Activated T-cell treated with anti-CD3 and anti-CD28 coated beads, Interleukin-2, amount 50 U/mL, for 24 hours (primary cell): Measurements from ENCODE around the gene KCNH1.

ENCODE experiments used
- DNase-seq: peaks from one replicate; pipeline ENCODE4 v3.0.0-alpha.2; 2020
- H3K27ac Mint-ChIP-seq: 2 replicates; pipeline ENCODE4 v1.8.0; 2020; ENCODE audit warnings: mild to moderate bottlenecking, mixed read lengths
- H3K27me3 Mint-ChIP-seq: 2 replicates; pipeline ENCODE4 v1.8.0; 2020; ENCODE audit warnings: mixed read lengths
- H3K36me3 Mint-ChIP-seq: 2 replicates; pipeline ENCODE4 v1.8.0; 2020; ENCODE audit warnings: low read depth, mixed read lengths
- H3K4me1 Mint-ChIP-seq: 2 replicates; pipeline ENCODE4 v1.8.0; 2020; ENCODE audit warnings: low read depth, mixed read lengths
- H3K4me3 Mint-ChIP-seq: 2 replicates; pipeline ENCODE4 v1.8.0; 2020; ENCODE audit warnings: mild to moderate bottlenecking, moderate library complexity, mixed read lengths
- H3K9me3 Mint-ChIP-seq: 2 replicates; pipeline ENCODE4 v1.8.0; 2020; ENCODE audit warnings: mixed read lengths

KCNH1 gene

GRCh38 chr1:210700511-210700910, 433.4 kb downstream of the KCNH1 start:
- peaks cover 6% of the 10 kb centered on the region for H3K4me1 Mint-ChIP-seq
- no peaks in the 10 kb centered on the region for H3K27me3 Mint-ChIP-seq
- no peak overlapping the region for H3K27ac Mint-ChIP-seq
- no peaks in the 10 kb centered on the region for H3K9me3 Mint-ChIP-seq
- no peak for DNase-seq
- no peaks in the 10 kb centered on the region for H3K36me3 Mint-ChIP-seq
- no peak overlapping the region for H3K4me3 Mint-ChIP-seq

DNA sequence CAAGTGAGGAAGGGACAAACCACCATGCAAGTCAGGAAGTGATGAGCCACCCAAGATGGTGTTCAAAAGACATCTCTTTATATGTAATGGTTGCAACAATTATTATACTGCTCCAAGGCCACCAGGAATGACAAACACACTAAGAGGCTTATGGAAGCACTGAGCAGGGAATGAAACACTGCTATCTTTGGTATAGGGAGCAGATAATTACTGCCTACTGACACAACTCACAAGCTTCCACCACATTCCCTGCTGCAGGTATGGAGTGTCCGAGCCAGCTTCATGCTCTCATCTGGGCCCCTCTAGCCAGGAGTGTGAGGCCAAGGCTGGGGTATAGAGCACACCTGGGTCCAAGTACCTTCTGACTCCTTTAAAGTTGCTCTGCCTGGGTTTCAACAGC, 433.9 kb downstream of the KCNH1 start:
- H3K27ac Mint-ChIP-seq, result no peak overlapping the region
- H3K9me3 Mint-ChIP-seq, result no peaks in the 10 kb centered on the region
- H3K27me3 Mint-ChIP-seq, result no peaks in the 10 kb centered on the region
- no peaks in the 10 kb centered on the region for H3K36me3 Mint-ChIP-seq
- H3K4me3 Mint-ChIP-seq, result no peak overlapping the region
- no peak for DNase-seq
- H3K4me1 Mint-ChIP-seq, result peaks cover 6% of the 10 kb centered on the region

- no peaks in the 10 kb centered on the region for H3K27me3 Mint-ChIP-seq
- no peaks in the 10 kb centered on the region for H3K9me3 Mint-ChIP-seq
- peaks cover 6% of the 10 kb centered on the region for H3K4me1 Mint-ChIP-seq
- no peak for DNase-seq
- no peak overlapping the region for H3K4me3 Mint-ChIP-seq
- no peak overlapping the region for H3K27ac Mint-ChIP-seq
- H3K36me3 Mint-ChIP-seq, result no peaks in the 10 kb centered on the region
These were observed 435.3 kb downstream of the KCNH1 start for GRCh38 chr1:210698661-210699060.

DNA sequence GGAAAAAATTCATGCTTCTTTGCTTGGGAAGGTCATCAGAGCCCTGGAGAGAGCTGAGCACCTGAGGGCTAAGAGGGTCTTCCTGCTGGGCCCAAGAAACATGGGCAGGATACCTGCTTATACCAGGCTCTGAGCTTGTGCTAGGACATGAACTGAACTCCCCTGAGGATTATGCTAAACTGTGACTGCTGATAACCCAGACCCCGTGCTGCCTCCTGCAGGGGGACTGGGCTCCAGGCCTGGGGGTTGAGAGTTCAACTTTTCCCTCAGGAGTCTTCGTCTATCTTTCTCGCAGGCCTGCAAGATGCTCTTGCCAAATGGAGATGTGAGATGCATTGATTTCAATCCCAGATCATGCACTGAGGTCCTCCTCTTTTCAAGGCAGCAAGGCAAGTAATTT, 436.8 kb downstream of the KCNH1 start:
- DNase-seq, result no peak
- no peak overlapping the region for H3K27ac Mint-ChIP-seq
- no peaks in the 10 kb centered on the region for H3K36me3 Mint-ChIP-seq
- no peaks in the 10 kb centered on the region for H3K27me3 Mint-ChIP-seq
- no peak overlapping the region for H3K4me3 Mint-ChIP-seq
- H3K9me3 Mint-ChIP-seq, result no peaks in the 10 kb centered on the region
- H3K4me1 Mint-ChIP-seq, result peaks cover 19% of the 10 kb centered on the region

- Mint-ChIP-seq H3K27me3 (no peaks in the 10 kb centered on the region), H3K4me3 (no peak overlapping the region), H3K36me3 (no peaks in the 10 kb centered on the region), H3K4me1 (peaks cover 19% of the 10 kb centered on the region), H3K9me3 (no peaks in the 10 kb centered on the region), H3K27ac (no peak overlapping the region)
- DNase-seq, result no peak
These were observed 437.2 kb downstream of the KCNH1 start for GRCh38 chr1:210696709-210697108.

- no peak overlapping the region for H3K27ac Mint-ChIP-seq
These were observed 438.9 kb downstream of the KCNH1 start for GRCh38 chr1:210695026-210695425.

GRCh38 chr1:210692796-210693195, 441.2 kb downstream of the KCNH1 start:
- DNase-seq, result no peak
- no peaks in the 10 kb centered on the region for H3K9me3 Mint-ChIP-seq
- no peak overlapping the region for H3K4me3 Mint-ChIP-seq
- no peak overlapping the region for H3K27ac Mint-ChIP-seq
- no peaks in the 10 kb centered on the region for H3K36me3 Mint-ChIP-seq
- H3K4me1 Mint-ChIP-seq, result peaks cover 22% of the 10 kb centered on the region
- no peaks in the 10 kb centered on the region for H3K27me3 Mint-ChIP-seq

More at GRCh38 chr1:210695026-210695425, 438.9 kb downstream of the KCNH1 start:
- H3K36me3 Mint-ChIP-seq, result no peaks in the 10 kb centered on the region
- no peaks in the 10 kb centered on the region for H3K9me3 Mint-ChIP-seq
- H3K4me3 Mint-ChIP-seq, result no peak overlapping the region
- H3K27me3 Mint-ChIP-seq, result no peaks in the 10 kb centered on the region
- H3K4me1 Mint-ChIP-seq, result peaks cover 19% of the 10 kb centered on the region
- no peak for DNase-seq

GRCh38 chr1:210691039-210691610, 442.8 kb downstream of the KCNH1 start:
- Mint-ChIP-seq H3K36me3 (no peaks in the 10 kb centered on the region), H3K4me3 (no peak overlapping the region), H3K27ac (no peak overlapping the region), H3K4me1 (peaks cover 15% of the 10 kb centered on the region), H3K27me3 (no peaks in the 10 kb centered on the region), H3K9me3 (no peaks in the 10 kb centered on the region)
- DNase-seq, result no peak

- H3K4me1 Mint-ChIP-seq, result peaks cover 15% of the 10 kb centered on the region
- no peak for DNase-seq
- H3K9me3 Mint-ChIP-seq, result no peaks in the 10 kb centered on the region
- no peaks in the 10 kb centered on the region for H3K36me3 Mint-ChIP-seq
- H3K27me3 Mint-ChIP-seq, result no peaks in the 10 kb centered on the region
- H3K4me3 Mint-ChIP-seq, result no peak overlapping the region
- H3K27ac Mint-ChIP-seq, result no peak overlapping the region
These were observed 443.7 kb downstream of the KCNH1 start for GRCh38 chr1:210690236-210690635.

GRCh38 chr1:210689826-210690225, 444.1 kb downstream of the KCNH1 start:
- H3K36me3 Mint-ChIP-seq, result no peaks in the 10 kb centered on the region
- DNase-seq, result no peak
- H3K27me3 Mint-ChIP-seq, result no peaks in the 10 kb centered on the region
- peaks cover 15% of the 10 kb centered on the region for H3K4me1 Mint-ChIP-seq
- no peak overlapping the region for H3K27ac Mint-ChIP-seq
- no peaks in the 10 kb centered on the region for H3K9me3 Mint-ChIP-seq
- H3K4me3 Mint-ChIP-seq, result no peak overlapping the region

DNA sequence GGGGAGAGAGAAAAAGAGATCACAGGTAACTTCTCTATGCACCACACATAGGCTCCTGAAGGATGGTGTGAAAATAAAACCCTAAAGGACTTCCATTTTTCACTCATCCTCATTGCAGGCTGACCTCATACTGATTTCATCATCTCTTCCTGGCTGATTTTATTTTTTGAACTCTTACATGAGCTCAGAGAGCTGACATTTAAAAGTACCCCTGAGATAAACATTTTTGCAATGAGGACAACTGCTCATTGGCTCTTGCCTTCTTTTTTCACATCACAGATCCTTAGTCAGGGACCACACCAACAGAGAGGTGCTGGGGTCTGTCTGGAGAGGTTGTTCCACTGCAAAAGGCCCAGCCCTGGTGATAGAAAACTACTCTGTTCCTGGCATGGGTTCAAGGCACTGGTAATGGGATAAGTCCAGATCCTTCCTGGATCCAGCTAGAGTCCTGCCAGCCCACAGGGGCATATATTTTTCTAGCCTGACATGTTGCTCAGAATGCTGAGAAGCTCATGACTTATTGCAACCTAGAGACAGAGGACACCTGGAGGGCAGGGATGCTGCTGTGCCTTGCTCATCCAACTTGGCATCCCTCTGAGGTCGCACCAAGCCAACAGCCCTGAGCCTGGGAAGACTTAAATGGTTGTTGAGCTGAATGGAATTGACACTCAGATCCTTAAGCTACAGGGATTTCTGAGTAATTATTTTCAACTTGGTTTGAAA, 445.3 kb downstream of the KCNH1 start:
- H3K27me3 Mint-ChIP-seq, result no peaks in the 10 kb centered on the region
- no peak overlapping the region for H3K4me3 Mint-ChIP-seq
- H3K4me1 Mint-ChIP-seq, result peaks cover 15% of the 10 kb centered on the region
- no peaks in the 10 kb centered on the region for H3K36me3 Mint-ChIP-seq
- DNase-seq, result no peak
- H3K9me3 Mint-ChIP-seq, result no peaks in the 10 kb centered on the region
- no peak overlapping the region for H3K27ac Mint-ChIP-seq

GRCh38 chr1:210687582-210688279, 446.2 kb downstream of the KCNH1 start:
- no peak for DNase-seq
- H3K4me3 Mint-ChIP-seq, result no peak overlapping the region
- no peak overlapping the region for H3K27ac Mint-ChIP-seq
- H3K4me1 Mint-ChIP-seq, result peaks cover 8% of the 10 kb centered on the region
- no peaks in the 10 kb centered on the region for H3K9me3 Mint-ChIP-seq
- H3K27me3 Mint-ChIP-seq, result no peaks in the 10 kb centered on the region
- H3K36me3 Mint-ChIP-seq, result no peaks in the 10 kb centered on the region

- H3K4me1 Mint-ChIP-seq, result peaks cover 3% of the 10 kb centered on the region
- H3K27me3 Mint-ChIP-seq, result no peaks in the 10 kb centered on the region
- DNase-seq, result no peak
- H3K27ac Mint-ChIP-seq, result no peak overlapping the region
- no peaks in the 10 kb centered on the region for H3K36me3 Mint-ChIP-seq
- no peak overlapping the region for H3K4me3 Mint-ChIP-seq
- no peaks in the 10 kb centered on the region for H3K9me3 Mint-ChIP-seq
These were observed 447.1 kb downstream of the KCNH1 start for GRCh38 chr1:210686841-210687240.

GRCh38 chr1:210685295-210685650, 448.7 kb downstream of the KCNH1 start:
- Mint-ChIP-seq H3K4me3 (no peak overlapping the region), H3K4me1 (peaks cover 3% of the 10 kb centered on the region), H3K9me3 (no peaks in the 10 kb centered on the region), H3K36me3 (no peaks in the 10 kb centered on the region), H3K27me3 (no peaks in the 10 kb centered on the region), H3K27ac (no peak overlapping the region)
- DNase-seq, result no peak
